Astrocyte (in vitro differentiated cells and primary cell): ENCODE results near the gene EMC10. TPM values are rescaled to one million over a fixed set of nuclear protein-coding genes. Genes with fewer than 3 reads are reported as not detected.

Source experiments
- DNase-seq: peaks from one replicate; pipeline ENCODE4 v3.0.0-alpha.2; 2010; ENCODE audit warnings: low read depth
- FAIRE-seq: peaks from 2 replicates; lab custom pipeline; 2011; peaks lifted over from hg19 to GRCh38; lab: Jason Lieb, UNC
- H2AFZ ChIP-seq: 2 replicates; pipeline ENCODE4 v1.6.0; 2012; ENCODE audit warnings: low read depth, low read length, inconsistent platforms
- H3K27ac ChIP-seq: 2 replicates; pipeline ENCODE4 v1.5.1; 2011; ENCODE audit warnings: low read depth, low read length, inconsistent platforms
- H3K27me3 ChIP-seq: 2 replicates; pipeline ENCODE4 v1.6.0; 2011; ENCODE audit warnings: low read length, inconsistent platforms; ENCODE audit not compliant: insufficient read depth
- H3K36me3 ChIP-seq: 2 replicates; pipeline ENCODE4 v1.5.1; 2011; ENCODE audit warnings: low read length, inconsistent platforms; ENCODE audit not compliant: insufficient read depth
- H3K4me1 ChIP-seq: 2 replicates; pipeline ENCODE4 v1.5.1; 2011; ENCODE audit warnings: low read length, inconsistent platforms; ENCODE audit not compliant: insufficient read depth
- H3K4me2 ChIP-seq: 2 replicates; pipeline ENCODE4 v1.6.0; 2012; ENCODE audit warnings: low read length, inconsistent platforms
- H3K4me3 ChIP-seq: 2 replicates; pipeline ENCODE4 v1.5.1; 2011; ENCODE audit warnings: low read depth, mild to moderate bottlenecking, low read length, inconsistent platforms; ENCODE audit not compliant: insufficient read depth
- H3K79me2 ChIP-seq: 2 replicates; pipeline ENCODE4 v1.6.0; 2012; ENCODE audit warnings: mild to moderate bottlenecking, low read length, inconsistent platforms; ENCODE audit not compliant: insufficient read depth
- H3K9ac ChIP-seq: 2 replicates; pipeline ENCODE4 v1.6.0; 2012; ENCODE audit warnings: mild to moderate bottlenecking, low read length, inconsistent platforms
- H3K9me3 ChIP-seq: 2 replicates; pipeline ENCODE4 v1.5.1; 2012; ENCODE audit warnings: low read depth, mild to moderate bottlenecking, low read length, inconsistent platforms; ENCODE audit not compliant: insufficient read depth
- H4K20me1 ChIP-seq: 2 replicates; pipeline ENCODE4 v1.6.0; 2012; ENCODE audit warnings: low read length, inconsistent platforms; ENCODE audit not compliant: insufficient read depth
- H3K27ac Mint-ChIP-seq: one replicate; pipeline ENCODE4 v1.8.0; 2021; ENCODE audit warnings: mild to moderate bottlenecking, mixed read lengths; ENCODE audit not compliant: unreplicated experiment
- H3K27me3 Mint-ChIP-seq: one replicate; pipeline ENCODE4 v1.8.0; 2021; ENCODE audit warnings: low read depth, mixed read lengths; ENCODE audit not compliant: unreplicated experiment
- H3K36me3 Mint-ChIP-seq: one replicate; pipeline ENCODE4 v1.8.0; 2021; ENCODE audit warnings: low read depth, mixed read lengths; ENCODE audit not compliant: unreplicated experiment
- H3K4me1 Mint-ChIP-seq: one replicate; pipeline ENCODE4 v1.8.0; 2021; ENCODE audit warnings: low read depth, mixed read lengths; ENCODE audit not compliant: unreplicated experiment
- H3K4me3 Mint-ChIP-seq: one replicate; pipeline ENCODE4 v1.8.0; 2021; ENCODE audit warnings: mild to moderate bottlenecking, moderate library complexity, mixed read lengths; ENCODE audit not compliant: unreplicated experiment
- H3K9me3 Mint-ChIP-seq: one replicate; pipeline ENCODE4 v1.8.0; 2021; ENCODE audit warnings: mild to moderate bottlenecking, mixed read lengths; ENCODE audit not compliant: unreplicated experiment
- EZH2 ChIP-seq: IDR thresholded peaks from 2 replicates; pipeline ENCODE4 v1.6.1; 2012; ENCODE audit warnings: mild to moderate bottlenecking, low read length, inconsistent platforms; ENCODE audit not compliant: insufficient read depth
- total RNA-seq: library from RNA; stranded (reverse); gene quantifications from 2 replicates; pipeline ENCODE4 v1.2.1, GENCODE V29; 2021
- TF ChIP-seq, protein P1 (sequence below): IDR thresholded peaks from 2 replicates; pipeline ENCODE4 v1.5.1; 2011; ENCODE audit warnings: low read depth, mild to moderate bottlenecking, inconsistent platforms, low read length, moderate library complexity; ENCODE audit not compliant: insufficient read depth

Gene EMC10
- total RNA-seq, 1 donor from 2014 or later, result not detected

DNA sequence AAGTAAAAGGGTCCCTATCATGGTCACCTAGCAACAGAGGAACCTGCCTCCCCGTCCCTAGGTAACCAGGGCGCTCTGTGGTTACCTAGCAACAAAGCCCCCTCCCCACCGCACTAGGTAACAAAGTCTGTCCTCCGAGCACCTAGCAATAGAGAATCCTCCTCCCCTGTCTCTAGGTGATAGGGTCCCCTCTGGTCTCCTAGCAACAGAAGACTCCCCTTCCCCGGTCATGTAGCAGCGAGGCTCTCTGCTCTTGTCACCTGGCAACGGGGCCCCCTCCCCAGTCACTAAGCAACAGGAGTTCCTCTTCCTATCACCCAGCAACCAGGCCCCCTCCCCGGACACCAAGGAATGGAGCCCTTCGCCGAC lies 34.4 kb downstream of the EMC10 start:
- peak overlapping the region; percentile 84 for H3K9ac ChIP-seq
- peak overlapping the region; percentile 58 for H2AFZ ChIP-seq
- peaks cover 4% of the 10 kb centered on the region for H3K4me1 ChIP-seq
- H3K27ac ChIP-seq, result peak overlapping the region; percentile 45
- Mint-ChIP-seq H3K27ac (no peak overlapping the region), H3K9me3 (peaks cover 24% of the 10 kb centered on the region), H3K27me3 (no peaks in the 10 kb centered on the region), H3K4me3 (no peak overlapping the region), H3K36me3 (no peaks in the 10 kb centered on the region), H3K4me1 (no peaks in the 10 kb centered on the region)
- H3K36me3 ChIP-seq, result no peaks in the 10 kb centered on the region
- H3K27me3 ChIP-seq, result no peaks in the 10 kb centered on the region
- TF ChIP-seq EZH2, result no peak
- TF ChIP-seq, protein P1, sequence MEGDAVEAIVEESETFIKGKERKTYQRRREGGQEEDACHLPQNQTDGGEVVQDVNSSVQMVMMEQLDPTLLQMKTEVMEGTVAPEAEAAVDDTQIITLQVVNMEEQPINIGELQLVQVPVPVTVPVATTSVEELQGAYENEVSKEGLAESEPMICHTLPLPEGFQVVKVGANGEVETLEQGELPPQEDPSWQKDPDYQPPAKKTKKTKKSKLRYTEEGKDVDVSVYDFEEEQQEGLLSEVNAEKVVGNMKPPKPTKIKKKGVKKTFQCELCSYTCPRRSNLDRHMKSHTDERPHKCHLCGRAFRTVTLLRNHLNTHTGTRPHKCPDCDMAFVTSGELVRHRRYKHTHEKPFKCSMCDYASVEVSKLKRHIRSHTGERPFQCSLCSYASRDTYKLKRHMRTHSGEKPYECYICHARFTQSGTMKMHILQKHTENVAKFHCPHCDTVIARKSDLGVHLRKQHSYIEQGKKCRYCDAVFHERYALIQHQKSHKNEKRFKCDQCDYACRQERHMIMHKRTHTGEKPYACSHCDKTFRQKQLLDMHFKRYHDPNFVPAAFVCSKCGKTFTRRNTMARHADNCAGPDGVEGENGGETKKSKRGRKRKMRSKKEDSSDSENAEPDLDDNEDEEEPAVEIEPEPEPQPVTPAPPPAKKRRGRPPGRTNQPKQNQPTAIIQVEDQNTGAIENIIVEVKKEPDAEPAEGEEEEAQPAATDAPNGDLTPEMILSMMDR, result no peak
- peak overlapping the region; percentile 99 for H3K4me2 ChIP-seq
- no peaks in the 10 kb centered on the region for H4K20me1 ChIP-seq
- H3K4me3 ChIP-seq, result peak overlapping the region; percentile 76
- no peaks in the 10 kb centered on the region for H3K9me3 ChIP-seq
- peak; percentile 20 for DNase-seq
- FAIRE-seq, result no peak
- peaks cover 9% of the 10 kb centered on the region for H3K79me2 ChIP-seq

DNA sequence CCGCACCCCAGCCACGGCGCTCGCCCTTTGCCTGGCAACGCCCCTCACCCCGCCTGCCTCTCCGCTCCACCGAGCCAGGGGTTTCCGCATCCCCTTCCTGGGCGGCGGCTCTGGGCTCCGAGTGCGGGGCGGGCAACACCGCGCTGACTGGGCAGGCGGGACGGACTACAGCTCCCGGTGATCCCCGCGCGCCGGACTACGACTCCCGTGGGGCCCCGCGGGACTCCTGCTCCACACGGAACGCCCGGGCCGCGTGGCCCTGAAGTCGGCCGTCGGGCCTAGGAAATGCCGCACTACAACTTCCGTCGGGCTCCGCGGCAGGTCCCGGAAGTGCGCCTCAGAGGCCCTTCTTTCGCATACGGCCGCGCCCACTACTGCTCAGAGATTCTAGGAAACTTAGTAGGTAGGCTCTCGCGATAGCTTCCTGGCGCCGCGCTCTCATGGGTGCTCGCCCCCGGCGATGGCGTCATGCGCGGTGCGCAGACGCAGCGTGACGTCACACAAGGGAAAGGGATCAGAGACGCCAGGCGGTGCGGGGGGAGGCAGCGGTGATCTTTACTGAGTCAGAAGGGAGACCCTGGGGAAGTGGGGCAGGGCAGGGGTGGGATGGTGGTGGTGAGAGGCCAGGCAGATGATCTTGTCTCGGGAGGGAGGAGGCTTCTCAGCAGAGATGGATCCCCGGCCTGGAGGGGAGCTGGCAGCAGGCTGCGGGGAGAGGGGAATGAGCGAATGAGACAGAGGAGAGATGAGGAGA lies 34.9 kb downstream of the EMC10 start, which contains the start of gene JOSD2:
TSS of gene JOSD2 (minus strand) at position 123 of the 754 bp plus-strand sequence. CDS start 760 bp downstream, outside the sequence.
- no peak within 1 kb of the TSS for H3K4me3 Mint-ChIP-seq
- TF ChIP-seq EZH2, result no peak
- Histone ChIP-seq H3K9me3 (no peaks in the 10 kb centered on the region), H3K79me2 (peaks cover 9% of the 10 kb centered on the region), H4K20me1 (no peaks in the 10 kb centered on the region), H3K4me3 (peak within 1 kb of the TSS; percentile 76), H3K27me3 (no peaks in the 10 kb centered on the region), H3K9ac (peak within 1 kb of the TSS; percentile 84), H3K27ac (peak within 1 kb of the TSS; percentile 45), H2AFZ (peak within 1 kb of the TSS; percentile 92), H3K4me2 (peak within 1 kb of the TSS; percentile 99), H3K36me3 (no peaks in the 10 kb centered on the region), H3K4me1 (peaks cover 4% of the 10 kb centered on the region)
- H3K9me3 Mint-ChIP-seq, result peaks cover 24% of the 10 kb centered on the region
- H3K4me1 Mint-ChIP-seq, result no peaks in the 10 kb centered on the region
- no peaks in the 10 kb centered on the region for H3K36me3 Mint-ChIP-seq
- H3K27ac Mint-ChIP-seq, result no peak within 1 kb of the TSS
- FAIRE-seq (no peak), DNase-seq (peak; percentile 98)
- no peaks in the 10 kb centered on the region for H3K27me3 Mint-ChIP-seq

DNA sequence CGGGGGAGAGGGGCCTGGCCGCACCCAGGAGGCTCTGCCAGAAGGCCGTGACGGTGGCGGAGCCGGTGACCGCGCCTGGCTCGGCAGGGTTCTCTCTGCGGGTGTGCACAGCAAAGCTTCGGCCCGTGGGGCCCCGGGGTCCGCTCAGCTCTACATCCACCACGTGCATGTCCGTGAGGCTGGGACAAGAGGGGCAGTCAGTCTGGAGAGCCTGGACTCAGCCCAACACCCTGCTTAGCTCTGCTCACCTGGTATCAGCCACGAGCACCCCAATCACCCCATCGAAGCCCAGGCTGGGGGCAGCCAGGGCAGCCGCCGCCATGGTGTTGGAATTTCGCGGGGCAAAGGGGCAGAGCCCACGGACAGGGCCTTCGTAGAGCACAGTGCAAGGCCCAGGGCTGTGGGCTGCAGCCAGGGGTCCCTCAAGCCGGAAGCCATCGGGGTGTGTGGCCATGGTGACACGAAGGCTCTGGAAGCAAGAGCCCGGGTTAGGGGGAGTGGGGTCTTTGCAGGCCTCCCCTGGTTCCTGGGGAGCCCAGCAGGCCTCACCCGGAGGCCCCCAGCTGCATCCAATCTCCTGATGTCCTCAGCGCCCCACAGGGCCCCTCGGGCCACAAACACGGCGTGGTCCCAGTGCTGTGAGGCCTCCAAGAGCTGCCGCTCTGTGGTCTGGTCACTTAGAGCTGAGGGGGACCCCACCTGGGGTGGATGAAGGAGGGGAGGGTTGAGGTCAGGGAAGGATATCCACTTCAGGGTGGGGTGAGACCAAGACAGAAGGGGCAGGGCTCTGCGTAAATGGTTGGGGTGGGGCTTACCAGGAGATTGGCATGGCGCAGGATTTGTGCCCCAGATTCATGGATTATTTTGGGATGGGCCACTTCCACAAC lies 36.0 kb downstream of the EMC10 start:
- no peaks in the 10 kb centered on the region for H3K27me3 ChIP-seq
- no peaks in the 10 kb centered on the region for H4K20me1 ChIP-seq
- TF ChIP-seq, protein P1, result no peak
- no peak for TF ChIP-seq EZH2
- Mint-ChIP-seq H3K9me3 (peaks cover 22% of the 10 kb centered on the region), H3K36me3 (no peaks in the 10 kb centered on the region), H3K27me3 (no peaks in the 10 kb centered on the region), H3K4me1 (no peaks in the 10 kb centered on the region), H3K4me3 (no peak overlapping the region), H3K27ac (no peak overlapping the region)
- no peaks in the 10 kb centered on the region for H3K36me3 ChIP-seq
- peaks cover 9% of the 10 kb centered on the region for H3K79me2 ChIP-seq
- no peak overlapping the region for H3K27ac ChIP-seq
- no peaks in the 10 kb centered on the region for H3K9me3 ChIP-seq
- peaks cover 4% of the 10 kb centered on the region for H3K4me1 ChIP-seq
- DNase-seq (no peak), FAIRE-seq (no peak)
- H3K4me3 ChIP-seq, result no peak overlapping the region
- peak overlapping the region; percentile 99 for H3K4me2 ChIP-seq
- H2AFZ ChIP-seq, result no peak overlapping the region
- H3K9ac ChIP-seq, result peak overlapping the region; percentile 84
